ENCODE measurements around the gene GGPS1.

DNA sequence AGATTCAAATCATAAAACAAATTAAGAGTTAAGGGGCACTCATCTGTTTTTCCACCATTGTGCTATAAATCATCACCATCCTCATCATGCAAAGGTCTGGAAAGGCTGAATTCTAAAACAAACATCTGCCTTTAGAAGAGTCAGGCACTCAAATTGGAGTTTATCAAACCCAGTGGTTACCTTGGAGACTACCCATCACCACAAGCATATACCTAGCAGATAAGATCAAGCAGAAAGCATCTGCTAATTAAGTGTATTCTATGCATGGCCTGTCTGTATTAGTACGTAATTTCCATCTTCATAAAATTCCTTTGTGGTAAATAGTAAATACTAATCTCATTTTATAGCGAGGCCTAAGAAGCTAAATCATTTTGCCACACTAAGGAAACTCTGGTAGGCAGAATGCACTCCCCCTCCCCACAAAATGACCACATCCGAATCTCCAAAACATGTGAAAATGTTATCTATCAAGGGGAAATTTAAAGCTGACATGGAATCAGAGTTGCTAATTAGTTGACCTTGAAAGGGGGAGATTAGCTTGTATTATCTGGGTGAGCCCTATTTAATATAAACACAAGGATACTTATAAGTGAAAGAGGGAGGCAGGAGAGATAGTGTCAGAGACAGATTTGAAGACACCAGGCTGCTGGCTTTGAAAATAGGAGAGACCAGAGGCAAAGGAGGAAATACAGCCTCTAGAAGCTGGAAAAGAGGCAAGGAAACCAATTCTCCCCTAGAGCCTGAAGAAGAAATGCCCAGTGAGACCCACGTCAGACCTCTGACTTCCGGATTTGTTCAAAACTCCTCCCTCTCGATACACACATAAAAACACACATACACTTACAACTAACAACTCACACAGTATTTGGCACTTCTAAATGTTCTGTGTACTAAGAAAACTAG is 23.6 kb upstream of the GGPS1 start:
- TF ChIP-seq EZH2 (IDR thresholded peaks at IDR 0.05; ENCODE audit: borderline replicate concordance, insufficient read depth, low read depth, low read length, poor library complexity, severe bottlenecking) = no peak
- TF ChIP-seq, protein P1, sequence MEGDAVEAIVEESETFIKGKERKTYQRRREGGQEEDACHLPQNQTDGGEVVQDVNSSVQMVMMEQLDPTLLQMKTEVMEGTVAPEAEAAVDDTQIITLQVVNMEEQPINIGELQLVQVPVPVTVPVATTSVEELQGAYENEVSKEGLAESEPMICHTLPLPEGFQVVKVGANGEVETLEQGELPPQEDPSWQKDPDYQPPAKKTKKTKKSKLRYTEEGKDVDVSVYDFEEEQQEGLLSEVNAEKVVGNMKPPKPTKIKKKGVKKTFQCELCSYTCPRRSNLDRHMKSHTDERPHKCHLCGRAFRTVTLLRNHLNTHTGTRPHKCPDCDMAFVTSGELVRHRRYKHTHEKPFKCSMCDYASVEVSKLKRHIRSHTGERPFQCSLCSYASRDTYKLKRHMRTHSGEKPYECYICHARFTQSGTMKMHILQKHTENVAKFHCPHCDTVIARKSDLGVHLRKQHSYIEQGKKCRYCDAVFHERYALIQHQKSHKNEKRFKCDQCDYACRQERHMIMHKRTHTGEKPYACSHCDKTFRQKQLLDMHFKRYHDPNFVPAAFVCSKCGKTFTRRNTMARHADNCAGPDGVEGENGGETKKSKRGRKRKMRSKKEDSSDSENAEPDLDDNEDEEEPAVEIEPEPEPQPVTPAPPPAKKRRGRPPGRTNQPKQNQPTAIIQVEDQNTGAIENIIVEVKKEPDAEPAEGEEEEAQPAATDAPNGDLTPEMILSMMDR (IDR thresholded peaks at IDR 0.05) = no peak

Measured in B cell (primary cell).